Measurements from ENCODE around the gene GPS1.

- TF ChIP-seq CTCF (IDR thresholded peaks at IDR 0.05; ENCODE audit: low read length) (no peak), EZH2 (IDR thresholded peaks at IDR 0.05; ENCODE audit: borderline replicate concordance, low read length) (no peak)
Measured at GRCh38 chr17:82053130-82053529, 1.4 kb downstream of the GPS1 start.
